HCT116 (cell line): ENCODE data around the gene TAL2. TPM values are rescaled to one million over a fixed set of nuclear protein-coding genes. Genes with fewer than 3 reads are reported as not detected.

ENCODE experiments used
- ATAC-seq: fragments of 200-7000 bp; cut with Tn5 transposase; 2 replicates; pipeline ENCODE4 v1.9.1; 2020; ENCODE audit warnings: mild to moderate bottlenecking, moderate library complexity
- BruUV-seq: library from RNA; stranded (reverse); fragments of 400-500 nt; replicated peaks from 2 replicates; lab custom pipeline; 2021; lab: Mats Ljungman, UMichigan
- CTCF ChIA-PET: fragments of 300-600 bp; sonication (Branson Sonifier 250); formaldehyde crosslinking; loops from one replicate; lab custom pipeline; 2021; ENCODE audit warnings: antibody characterized with exemption; lab: Charles Lee
- POLR2A ChIA-PET: fragments of 300-600, 350-600 bp; sonication (Branson Sonifier 250); formaldehyde crosslinking; loops from one replicate; lab custom pipeline; 2021; ENCODE audit warnings: antibody characterized with exemption; lab: Charles Lee
- RAD21 ChIA-PET, 2 experiments: fragments of 300-600 bp; sonication (Branson Sonifier 250); formaldehyde crosslinking; loops; one replicate each; lab custom pipeline; 2023; ENCODE audit warnings: low total read pairs in 2 of 2; ENCODE audit not compliant: uncharacterized antibody in 2 of 2, unreplicated experiment in 2 of 2, low non-redundant PET in 1 of 2; lab: Charles Lee
- DNase-seq: peaks from one replicate; pipeline ENCODE4 v3.0.0-alpha.2; 2010; ENCODE audit warnings: low read depth, low spot score
- H2AFZ ChIP-seq: fragments of 200-600 bp; shearing (Covaris generic), sonication (generic); 2 replicates; pipeline ENCODE4 v1.6.1; 2017; ENCODE audit warnings: low read depth, mixed run types, mixed read lengths, antibody characterized with exemption, low read length; ENCODE audit not compliant: poor library complexity, severe bottlenecking
- H3K27ac ChIP-seq: 2 replicates; pipeline ENCODE4 v1.5.1; 2012; ENCODE audit warnings: low read depth, low read length
- H3K27me3 ChIP-seq: fragments of 200-600 bp; sonication (generic); 2 replicates; pipeline ENCODE4 v1.6.1; 2016; ENCODE audit warnings: mixed run types, low read length, mixed read lengths; ENCODE audit not compliant: insufficient read depth
- H3K36me3 ChIP-seq, 2 experiments: fragments of 200-500 bp in 1 of 2; fragments of 200-600 bp in 1 of 2; sonication (Bioruptor generic) in 1 of 2; sonication (generic) in 1 of 2; 2 replicates each; pipeline versions ENCODE4 v1.5.1 to v1.6.1; 2014 to 2016; ENCODE audit warnings: low read length in 2 of 2, inconsistent platforms in 1 of 2, mixed read lengths in 1 of 2, mixed run types in 1 of 2; ENCODE audit not compliant: insufficient read depth in 2 of 2, control insufficient read depth in 1 of 2
- H3K4me1 ChIP-seq, 2 experiments: fragments of 200-600 bp in 1 of 2; sonication (generic) in 1 of 2; 2 replicates each; pipeline versions ENCODE4 v1.5.1 to v1.6.1; 2012 to 2017; ENCODE audit warnings: low read length in 2 of 2, inconsistent platforms in 1 of 2, mild to moderate bottlenecking in 1 of 2, mixed read lengths in 1 of 2, mixed run types in 1 of 2, moderate library complexity in 1 of 2; ENCODE audit not compliant: insufficient read depth in 2 of 2, control insufficient read depth in 1 of 2
- H3K4me2 ChIP-seq: fragments of 200-600 bp; sonication (generic); 2 replicates; pipeline ENCODE4 v1.6.1; 2017; ENCODE audit warnings: mixed run types, low read length, mixed read lengths
- H3K4me3 ChIP-seq, 2 experiments: fragments of 200-600 bp in 1 of 2; sonication (generic) in 1 of 2; replicated peaks in 1 of 2; 2 replicates each; pipeline ENCODE4 v1.5.1; 2011 to 2016; ENCODE audit warnings: low read length in 2 of 2, control low read depth in 1 of 2, low read depth in 1 of 2, mild to moderate bottlenecking in 1 of 2, mixed read lengths in 1 of 2, mixed run types in 1 of 2
- H3K79me2 ChIP-seq: fragments of 200-600 bp; sonication (generic); 2 replicates; pipeline ENCODE4 v1.6.1; 2017; ENCODE audit warnings: mild to moderate bottlenecking, mixed run types, low read length, moderate library complexity, mixed read lengths; ENCODE audit not compliant: insufficient read depth
- H3K9ac ChIP-seq: fragments of 200-600 bp; sonication (generic); 2 replicates; pipeline ENCODE4 v1.6.1; 2016; ENCODE audit warnings: low read length, mixed read lengths
- H3K9me2 ChIP-seq: fragments of 200-600 bp; sonication (generic), shearing (Covaris generic); 2 replicates; pipeline ENCODE4 v1.6.1; 2017; ENCODE audit warnings: mixed run types, mild to moderate bottlenecking, moderate library complexity; ENCODE audit not compliant: insufficient read depth
- H3K9me3 ChIP-seq, 2 experiments: fragments of 200-500 bp in 1 of 2; fragments of 200-600 bp in 1 of 2; sonication (Bioruptor generic) in 1 of 2; sonication (generic) in 1 of 2; 2 replicates each; pipeline ENCODE4 v1.6.1; 2014 to 2017; ENCODE audit warnings: low read length in 2 of 2, mixed read lengths in 2 of 2, inconsistent platforms in 1 of 2, low read depth in 1 of 2, mild to moderate bottlenecking in 1 of 2, mixed run types in 1 of 2, moderate library complexity in 1 of 2; ENCODE audit not compliant: control insufficient read depth in 1 of 2, insufficient read depth in 1 of 2
- H4K20me1 ChIP-seq: fragments of 200-600 bp; sonication (generic), shearing (Covaris generic); 2 replicates; pipeline ENCODE4 v1.6.1; 2017; ENCODE audit warnings: mixed run types, mild to moderate bottlenecking, moderate library complexity; ENCODE audit not compliant: insufficient read depth
- ATF3 ChIP-seq: IDR thresholded peaks from 2 replicates; pipeline ENCODE4 v1.6.1; 2012
- CBX3 ChIP-seq: IDR thresholded peaks from 2 replicates; pipeline ENCODE4 v1.6.1; 2012; ENCODE audit warnings: low read depth
- CEBPB ChIP-seq: IDR thresholded peaks from 2 replicates; pipeline ENCODE4 v1.6.1; 2012; ENCODE audit warnings: low read depth
- CTCF ChIP-seq, 3 experiments: fragments of 200-600 bp in 1 of 3; sonication (generic) in 1 of 3; IDR thresholded peaks in 2 of 3; conservative IDR thresholded peaks in 1 of 3; 2 replicates each; pipeline ENCODE4 v1.5.1; 2012 to 2017; ENCODE audit warnings: low read depth in 2 of 3, low read length in 2 of 3, antibody characterized with exemption in 1 of 3, borderline replicate concordance in 1 of 3, control low read depth in 1 of 3, mild to moderate bottlenecking in 1 of 3, mixed read lengths in 1 of 3, mixed run types in 1 of 3, moderate library complexity in 1 of 3; ENCODE audit not compliant: insufficient read depth in 1 of 3
- EGR1 ChIP-seq: IDR thresholded peaks from 2 replicates; pipeline ENCODE4 v1.6.1; 2012; ENCODE audit warnings: low read depth
- ELF1 ChIP-seq: IDR thresholded peaks from 2 replicates; pipeline ENCODE4 v1.6.1; 2012; ENCODE audit warnings: low read depth, borderline replicate concordance
- EZH2 ChIP-seq: fragments of 200-600 bp; sonication (generic); IDR thresholded peaks from 2 replicates; pipeline ENCODE4 v1.6.1; 2017; ENCODE audit warnings: antibody characterized with exemption, mixed run types
- EZH2phosphoT487 ChIP-seq: fragments of 200-600 bp; IDR thresholded peaks from 2 replicates; pipeline ENCODE4 v1.6.1; 2018; ENCODE audit warnings: antibody characterized with exemption, borderline replicate concordance
- FOSL1 ChIP-seq: IDR thresholded peaks from 2 replicates; pipeline ENCODE4 v1.6.1; 2012; ENCODE audit warnings: low read depth
- JUND ChIP-seq: IDR thresholded peaks from 2 replicates; pipeline ENCODE4 v1.6.1; 2012
- MAX ChIP-seq: IDR thresholded peaks from 2 replicates; pipeline ENCODE4 v1.6.1; 2012
- POLR2AphosphoS5 ChIP-seq: IDR thresholded peaks from 2 replicates; pipeline ENCODE4 v1.6.1; 2011; ENCODE audit warnings: mild to moderate bottlenecking, low read depth, low read length, moderate library complexity
- RAD21 ChIP-seq: IDR thresholded peaks from 2 replicates; pipeline ENCODE4 v1.6.1; 2012; ENCODE audit warnings: low read depth, mild to moderate bottlenecking
- REST ChIP-seq: IDR thresholded peaks from 2 replicates; pipeline ENCODE4 v1.6.1; 2012; ENCODE audit warnings: low read depth
- SIN3A ChIP-seq: IDR thresholded peaks from 2 replicates; pipeline ENCODE4 v1.6.1; 2012; ENCODE audit warnings: low read depth
- SP1 ChIP-seq: IDR thresholded peaks from 2 replicates; pipeline ENCODE4 v1.6.1; 2012; ENCODE audit warnings: low read depth
- SRF ChIP-seq: IDR thresholded peaks from 2 replicates; pipeline ENCODE4 v1.6.1; 2012; ENCODE audit warnings: low read depth
- TCF7L2 ChIP-seq: IDR thresholded peaks from 2 replicates; pipeline ENCODE4 v1.7.0; 2011; ENCODE audit warnings: borderline replicate concordance, inconsistent platforms; ENCODE audit not compliant: insufficient read depth, insufficient read length; ENCODE audit errors: extremely low read depth
- YY1 ChIP-seq: IDR thresholded peaks from 2 replicates; pipeline ENCODE4 v1.6.1; 2011; ENCODE audit warnings: low read length, low read depth, moderate library complexity, mild to moderate bottlenecking; ENCODE audit not compliant: insufficient replicate concordance; ENCODE audit errors: extremely low read depth
- intact Hi-C: fragments of 100-400 bp; cut with micrococcal nuclease; formaldehyde crosslinking; loops from 2 replicates; pipeline ENCODE4 v1.10.0; 2022
- total RNA-seq: library from RNA; stranded (reverse); gene quantifications from one replicate; pipeline ENCODE4 v1.2.1, GENCODE V29; 2021; ENCODE audit not compliant: unreplicated experiment
- TF ChIP-seq, protein P1 (sequence below): IDR thresholded peaks from 2 replicates; pipeline ENCODE4 v1.6.1; 2011; ENCODE audit warnings: mild to moderate bottlenecking, low read length, moderate library complexity; ENCODE audit not compliant: insufficient replicate concordance; ENCODE audit errors: extremely low read depth

The TAL2 gene
- total RNA-seq, 1 experiment from 2014 or later = not detected

DNA sequence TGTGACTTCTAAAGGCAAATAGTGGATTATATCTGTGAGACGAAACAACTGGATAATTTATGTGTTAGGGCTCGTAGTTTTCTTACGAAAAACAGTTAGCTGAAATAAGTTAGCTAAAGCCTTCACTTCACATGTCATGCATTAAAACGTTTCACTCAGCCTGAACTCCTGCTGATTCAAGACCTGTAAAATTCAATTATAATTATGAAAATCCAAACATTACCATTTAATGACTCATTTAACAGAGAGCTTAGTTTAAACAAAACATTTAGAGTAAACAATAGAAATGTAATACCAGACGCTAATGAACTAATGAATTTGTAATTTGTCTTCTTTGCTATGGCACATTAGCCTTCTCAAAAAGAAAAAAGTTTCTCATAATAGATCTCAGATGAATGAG is 1.7 kb downstream of the TAL2 start:
- Histone ChIP-seq H3K27ac (no peak overlapping the region), H3K9me2 (no peaks in the 10 kb centered on the region), H3K4me1 (no peaks in the 10 kb centered on the region), H3K79me2 (no peaks in the 10 kb centered on the region), H3K4me3 (no peak overlapping the region), H3K4me2 (no peak overlapping the region), H3K9ac (no peak overlapping the region), H3K27me3 (no peaks in the 10 kb centered on the region), H2AFZ (no peak overlapping the region), H3K36me3 (no peaks in the 10 kb centered on the region), H4K20me1 (no peaks in the 10 kb centered on the region), H3K9me3 (no peaks in the 10 kb centered on the region)
- ATAC-seq (no peak), DNase-seq (no peak)
- BruUV-seq = no TSS peak
- ChIA-PET CTCF (no interaction called here), RAD21 (no interaction called here), POLR2A (no interaction called here)
- intact Hi-C loops = no loop called here
- TF ChIP-seq RAD21 = no peak
- no peak for TF ChIP-seq JUND
- no peak for TF ChIP-seq EZH2
- no peak for TF ChIP-seq CBX3
- TF ChIP-seq REST = no peak
- no peak for TF ChIP-seq EGR1
- no peak for TF ChIP-seq POLR2AphosphoS5
- TF ChIP-seq TCF7L2 = no peak
- no peak for TF ChIP-seq EZH2phosphoT487
- TF ChIP-seq SRF = no peak
- no peak for TF ChIP-seq SIN3A
- no peak for TF ChIP-seq MAX
- TF ChIP-seq YY1 = no peak
- TF ChIP-seq CTCF (IDR thresholded peaks at IDR 0.05 in 2 of 3, conservative IDR thresholded peaks at IDR 0.05 in 1 of 3; ENCODE audit: borderline replicate concordance in 1 of 3, insufficient read depth in 1 of 3, low read depth in 2 of 3, low read length in 2 of 3) = no peak
- no peak for TF ChIP-seq FOSL1
- no peak for TF ChIP-seq ELF1
- TF ChIP-seq ATF3 = no peak
- TF ChIP-seq, protein P1, sequence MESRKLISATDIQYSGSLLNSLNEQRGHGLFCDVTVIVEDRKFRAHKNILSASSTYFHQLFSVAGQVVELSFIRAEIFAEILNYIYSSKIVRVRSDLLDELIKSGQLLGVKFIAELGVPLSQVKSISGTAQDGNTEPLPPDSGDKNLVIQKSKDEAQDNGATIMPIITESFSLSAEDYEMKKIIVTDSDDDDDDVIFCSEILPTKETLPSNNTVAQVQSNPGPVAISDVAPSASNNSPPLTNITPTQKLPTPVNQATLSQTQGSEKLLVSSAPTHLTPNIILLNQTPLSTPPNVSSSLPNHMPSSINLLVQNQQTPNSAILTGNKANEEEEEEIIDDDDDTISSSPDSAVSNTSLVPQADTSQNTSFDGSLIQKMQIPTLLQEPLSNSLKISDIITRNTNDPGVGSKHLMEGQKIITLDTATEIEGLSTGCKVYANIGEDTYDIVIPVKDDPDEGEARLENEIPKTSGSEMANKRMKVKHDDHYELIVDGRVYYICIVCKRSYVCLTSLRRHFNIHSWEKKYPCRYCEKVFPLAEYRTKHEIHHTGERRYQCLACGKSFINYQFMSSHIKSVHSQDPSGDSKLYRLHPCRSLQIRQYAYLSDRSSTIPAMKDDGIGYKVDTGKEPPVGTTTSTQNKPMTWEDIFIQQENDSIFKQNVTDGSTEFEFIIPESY = no peak
- TF ChIP-seq SP1 = no peak
- no peak for TF ChIP-seq CEBPB
